Keratinocyte (primary cell): ENCODE results near the gene ATP6V1G3.

Experiments used
- EZH2 ChIP-seq: IDR thresholded peaks from one replicate; pipeline ENCODE4 v1.6.1; 2012; ENCODE audit warnings: inconsistent platforms, mild to moderate bottlenecking, low read length, moderate library complexity
- TF ChIP-seq, protein P1 (sequence below), 3 experiments: IDR thresholded peaks in 1 of 3; conservative IDR thresholded peaks in 1 of 3; optimal IDR thresholded peaks in 1 of 3; 2 replicates in 2 of 3; 3 replicates in 1 of 3; pipeline versions ENCODE3 to v1.5.1; 2011; ENCODE audit warnings: low read length in 3 of 3, mild to moderate bottlenecking in 3 of 3, moderate library complexity in 2 of 3, control low read depth in 1 of 3, inconsistent platforms in 1 of 3; ENCODE audit not compliant: insufficient read depth in 2 of 3; ENCODE audit errors: extremely low read depth in 1 of 3

GRCh38 chr1:198481661-198482060 is 58.8 kb downstream of the ATP6V1G3 start:
- TF ChIP-seq, protein P1, sequence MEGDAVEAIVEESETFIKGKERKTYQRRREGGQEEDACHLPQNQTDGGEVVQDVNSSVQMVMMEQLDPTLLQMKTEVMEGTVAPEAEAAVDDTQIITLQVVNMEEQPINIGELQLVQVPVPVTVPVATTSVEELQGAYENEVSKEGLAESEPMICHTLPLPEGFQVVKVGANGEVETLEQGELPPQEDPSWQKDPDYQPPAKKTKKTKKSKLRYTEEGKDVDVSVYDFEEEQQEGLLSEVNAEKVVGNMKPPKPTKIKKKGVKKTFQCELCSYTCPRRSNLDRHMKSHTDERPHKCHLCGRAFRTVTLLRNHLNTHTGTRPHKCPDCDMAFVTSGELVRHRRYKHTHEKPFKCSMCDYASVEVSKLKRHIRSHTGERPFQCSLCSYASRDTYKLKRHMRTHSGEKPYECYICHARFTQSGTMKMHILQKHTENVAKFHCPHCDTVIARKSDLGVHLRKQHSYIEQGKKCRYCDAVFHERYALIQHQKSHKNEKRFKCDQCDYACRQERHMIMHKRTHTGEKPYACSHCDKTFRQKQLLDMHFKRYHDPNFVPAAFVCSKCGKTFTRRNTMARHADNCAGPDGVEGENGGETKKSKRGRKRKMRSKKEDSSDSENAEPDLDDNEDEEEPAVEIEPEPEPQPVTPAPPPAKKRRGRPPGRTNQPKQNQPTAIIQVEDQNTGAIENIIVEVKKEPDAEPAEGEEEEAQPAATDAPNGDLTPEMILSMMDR (optimal IDR thresholded peaks at IDR 0.05 in 1 of 3, IDR thresholded peaks at IDR 0.05 in 1 of 3, conservative IDR thresholded peaks at IDR 0.05 in 1 of 3; ENCODE audit: extremely low read depth in 1 of 3, insufficient read depth in 2 of 3, low read length in 3 of 3) = no peak
- no peak for TF ChIP-seq EZH2
